Spleen (tissue), 11 donors: ENCODE results near the gene CAPN10. TPM values are rescaled to one million over a fixed set of nuclear protein-coding genes. Genes with fewer than 3 reads are reported as not detected.

Experiments used
- DNase-seq: peaks from one replicate; pipeline ENCODE4 v3.0.0-alpha.2; 2020
- H3K27ac ChIP-seq, 8 donors: fragments of 200-600 bp; sonication (generic) in 7 of 8; 1 replicate in 4 of 8; 2 replicates in 4 of 8; pipeline versions ENCODE4 v1.5.0 to v1.8.0; 2016 to 2021; ENCODE audit warnings: inconsistent platforms in 4 of 8, mild to moderate bottlenecking in 4 of 8, moderate library complexity in 1 of 8
- H3K27me3 ChIP-seq, 7 donors: fragments of 200-600 bp; sonication (generic) in 6 of 7; replicated peaks in 1 of 7; 1 replicate in 4 of 7; 2 replicates in 3 of 7; pipeline versions ENCODE4 v1.5.0 to v1.8.0; 2016 to 2021; ENCODE audit warnings: inconsistent platforms in 3 of 7, mild to moderate bottlenecking in 1 of 7
- H3K36me3 ChIP-seq, 6 donors: fragments of 200-600 bp; sonication (generic) in 5 of 6; 1 replicate in 4 of 6; 2 replicates in 2 of 6; pipeline versions ENCODE4 v1.5.0 to v1.8.0; 2016 to 2021; ENCODE audit warnings: inconsistent platforms in 2 of 6
- H3K4me1 ChIP-seq, 6 donors: fragments of 200-600 bp; sonication (generic) in 5 of 6; 1 replicate in 3 of 6; 2 replicates in 3 of 6; pipeline versions ENCODE4 v1.5.0 to v1.8.0; 2016 to 2021; ENCODE audit warnings: inconsistent platforms in 3 of 6
- H3K4me3 ChIP-seq, 8 donors: fragments of 200-600 bp; sonication (generic) in 7 of 8; 1 replicate in 4 of 8; 2 replicates in 4 of 8; pipeline versions ENCODE4 v1.5.0 to v1.8.0; 2016 to 2021; ENCODE audit warnings: inconsistent platforms in 4 of 8, mild to moderate bottlenecking in 4 of 8, moderate library complexity in 2 of 8
- H3K9me3 ChIP-seq, 8 donors: fragments of 200-600 bp; sonication (generic) in 7 of 8; 1 replicate in 4 of 8; 2 replicates in 4 of 8; pipeline versions ENCODE4 v1.5.0 to v1.8.0; 2016 to 2021; ENCODE audit warnings: inconsistent platforms in 4 of 8
- CTCF ChIP-seq, 11 experiments: fragments of 200-600 bp in 7 of 11; fragments of 450-650 bp in 4 of 11; sonication (generic) in 4 of 11; IDR thresholded peaks in 8 of 11; conservative IDR thresholded peaks in 3 of 11; 1 replicate in 7 of 11; 2 replicates in 4 of 11; pipeline versions ENCODE4 v1.4.0 to v1.8.0; 2016 to 2021; ENCODE audit warnings: antibody characterized with exemption in 11 of 11, inconsistent platforms in 4 of 11, mild to moderate bottlenecking in 1 of 11
- POLR2A ChIP-seq, 3 donors: fragments of 450-650 bp; IDR thresholded peaks; one replicate each; pipeline ENCODE4 v1.5.1; 2017; ENCODE audit warnings: antibody characterized with exemption in 3 of 3, mild to moderate bottlenecking in 1 of 3
- POLR2AphosphoS5 ChIP-seq, 3 donors: sonication (generic); formaldehyde crosslinking; IDR thresholded peaks; one replicate each; pipeline ENCODE4 v1.5.1; 2017; ENCODE audit warnings: antibody characterized with exemption in 3 of 3
- WGBS, 5 donors: extraction: QIAGEN DNeasy Blood & Tissue Kit in 3 of 5; methylation state at CpG; one replicate each; pipeline versions ENCODE4 v1.1.5 to v1.1.7; 2013 to 2018; 5-methylcytosine and 5-hydroxymethylcytosine counted together
- intact Hi-C: fragments of 100-400 bp; cut with DNase I; formaldehyde crosslinking; loops from one replicate; pipeline ENCODE4 v1.15.0; 2023; ENCODE audit warnings: low total_unique reads
- polyA plus RNA-seq, 3 donors: library from polyadenylated mRNA; stranded (reverse); fragments of 200-250 nt; gene quantifications; one replicate each; pipeline ENCODE4 v1.2.1, GENCODE V29; 2013
- total RNA-seq, 7 donors: library from RNA; depleted of rRNA in 3 of 7; stranded (reverse); fragments of >200 nt in 3 of 7; fragmentation: NEBNext Ultra II Directional in 4 of 7; extraction: Animal tissue kit (Norgen Biotek cat#: 25700) in 4 of 7; gene quantifications; one replicate each; pipeline versions ENCODE4 v1.1.0 to v1.2.1, GENCODE V29; 2016 to 2021
- donor health status: healthy with polysubstance abuse.
- donor health status: DM: no; HTN: no; CAD: no; lungs with moderate emphysema.
- donor health status: DM: no; HTN: no; CAD: no.
- donor health status: Bipolar disorder and iron deficiency.
- donor health status: healthy.
- donor health status: DM: no; HTN: no; CAD: no.
- donor health status: DM: yes; HTN: yes; CAD: no.

CAPN10 gene
- total and polyA plus RNA-seq, 10 donors: 34.7 to 83.1 (median 60.5) TPM

DNA sequence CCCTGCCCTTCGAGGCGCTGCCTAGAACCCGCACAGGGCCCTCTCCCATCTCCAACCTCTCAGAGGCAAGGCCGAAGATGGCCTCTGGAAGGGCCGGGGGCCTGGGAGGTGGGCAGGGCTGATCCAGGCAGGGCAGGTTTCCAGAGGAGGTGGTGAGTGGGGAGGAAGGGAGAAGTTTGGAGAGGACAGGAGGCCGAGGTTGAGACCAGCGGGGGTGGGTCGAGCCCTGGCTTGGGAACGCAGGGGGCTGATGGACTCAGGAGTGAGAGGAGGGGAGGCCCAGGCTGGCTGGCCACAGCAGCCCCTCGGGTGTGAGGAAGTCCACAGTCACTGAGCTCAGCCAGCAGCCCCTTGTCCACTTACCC, 10.5 kb downstream of the CAPN10 start:
- H3K27ac ChIP-seq: no peak overlapping the region
- DNase-seq: peak; percentile 65
- H3K9me3 ChIP-seq: no peaks in the 10 kb centered on the region
- no peak overlapping the region for H3K4me3 ChIP-seq
- WGBS, 5 donors: 90 to 97% (median 94%) methylated on average over 10 of the region's 10 CpGs
- peaks cover 0 to 100% (median 80%) of the 10 kb centered on the region in 6 donors for H3K36me3 ChIP-seq
- intact Hi-C loops: no loop called here
- no peak for TF ChIP-seq POLR2AphosphoS5 (IDR thresholded peaks at IDR 0.05)
- TF ChIP-seq CTCF (IDR thresholded peaks at IDR 0.05 in 8 of 11, conservative IDR thresholded peaks at IDR 0.05 in 3 of 11): no peak
- no peak for TF ChIP-seq POLR2A (IDR thresholded peaks at IDR 0.05)
- H3K4me1 ChIP-seq: peaks cover 0 to 17% (median 4%) of the 10 kb centered on the region in 6 donors
- H3K27me3 ChIP-seq: no peaks in the 10 kb centered on the region

GRCh38 chr2:240597419-240598181, 11.1 kb downstream of the CAPN10 start:
- Histone ChIP-seq H3K27me3 (no peaks in the 10 kb centered on the region), H3K9me3 (no peaks in the 10 kb centered on the region), H3K4me1 (peaks cover 0 to 17% (median 4%) of the 10 kb centered on the region in 6 donors), H3K4me3 (no peak overlapping the region), H3K36me3 (peaks cover 0 to 100% (median 74%) of the 10 kb centered on the region in 6 donors), H3K27ac (no peak overlapping the region)
- no peak for TF ChIP-seq CTCF (IDR thresholded peaks at IDR 0.05 in 8 of 11, conservative IDR thresholded peaks at IDR 0.05 in 3 of 11)
- TF ChIP-seq POLR2A (IDR thresholded peaks at IDR 0.05): no peak
- TF ChIP-seq POLR2AphosphoS5 (IDR thresholded peaks at IDR 0.05): no peak
- intact Hi-C loops: no loop called here
- 87 to 99% (median 92%) methylated on average over 3 to 22 of the region's 22 CpGs for WGBS, 5 donors
- peak; percentile 67 for DNase-seq

GRCh38 chr2:240598311-240598911, 11.9 kb downstream of the CAPN10 start:
- Histone ChIP-seq H3K9me3 (no peaks in the 10 kb centered on the region), H3K4me1 (peaks cover 0 to 17% (median 4%) of the 10 kb centered on the region in 6 donors), H3K27me3 (no peaks in the 10 kb centered on the region), H3K27ac (no peak overlapping the region), H3K4me3 (no peak overlapping the region), H3K36me3 (peaks cover 0 to 100% (median 67%) of the 10 kb centered on the region in 6 donors)
- 91 to 96% (median 94%) methylated on average over 12 to 17 of the region's 17 CpGs for WGBS, 5 donors
- no peak for TF ChIP-seq CTCF (IDR thresholded peaks at IDR 0.05 in 8 of 11, conservative IDR thresholded peaks at IDR 0.05 in 3 of 11)
- TF ChIP-seq POLR2A (IDR thresholded peaks at IDR 0.05): no peak
- TF ChIP-seq POLR2AphosphoS5 (IDR thresholded peaks at IDR 0.05): no peak
- DNase-seq: peak; percentile 72
- intact Hi-C loops: no loop called here

DNA sequence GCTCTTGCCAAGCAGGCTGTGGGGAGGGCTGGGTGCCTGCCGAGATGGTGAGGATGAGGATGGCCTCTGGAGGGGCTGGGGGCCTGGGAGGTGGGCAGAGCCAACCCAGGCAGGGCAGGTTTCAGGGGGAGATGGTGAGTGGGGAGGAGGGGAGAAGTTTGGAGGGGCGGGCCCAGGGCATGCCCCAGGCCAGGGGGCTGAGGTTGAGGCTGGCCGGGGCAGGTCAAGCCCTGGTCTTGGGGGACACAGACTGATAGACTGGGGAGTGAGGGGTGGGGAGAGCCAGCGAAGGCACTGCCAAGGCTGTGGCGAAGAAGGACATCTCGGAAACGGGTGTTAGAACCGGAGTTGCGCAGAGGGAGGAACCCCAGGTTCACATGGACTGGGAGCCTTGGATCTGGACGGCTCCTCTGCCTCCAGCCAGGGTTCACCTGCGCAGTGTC, 12.6 kb downstream of the CAPN10 start:
- TF ChIP-seq POLR2AphosphoS5 (IDR thresholded peaks at IDR 0.05): no peak
- no peak for TF ChIP-seq CTCF (IDR thresholded peaks at IDR 0.05 in 8 of 11, conservative IDR thresholded peaks at IDR 0.05 in 3 of 11)
- TF ChIP-seq POLR2A (IDR thresholded peaks at IDR 0.05): no peak
- peaks cover 0 to 92% (median 59%) of the 10 kb centered on the region in 6 donors for H3K36me3 ChIP-seq

More for the DNA sequence above, 12.6 kb downstream of the CAPN10 start:
- no peak overlapping the region for H3K27ac ChIP-seq
- peak; percentile 62 for DNase-seq
- no peaks in the 10 kb centered on the region for H3K27me3 ChIP-seq
- intact Hi-C loops: no loop called here
- 96 to 98% (median 96%) methylated on average over 11 of the region's 11 CpGs for WGBS, 5 donors
- peaks cover 0 to 24% (median 6%) of the 10 kb centered on the region in 6 donors for H3K4me1 ChIP-seq
- H3K9me3 ChIP-seq: no peaks in the 10 kb centered on the region
- no peak overlapping the region for H3K4me3 ChIP-seq
